Neural progenitor cell (in vitro differentiated cells): ENCODE data around the gene PSEN2.

Experiments used
- CTCF ChIP-seq: fragments of 200-600 bp; sonication (generic); IDR thresholded peaks from 2 replicates; pipeline ENCODE4 v1.5.1; 2017; ENCODE audit warnings: antibody characterized with exemption, mild to moderate bottlenecking
- EZH2 ChIP-seq: fragments of 200-600 bp; sonication (generic); IDR thresholded peaks from 2 replicates; pipeline ENCODE4 v1.6.1; 2017; ENCODE audit warnings: antibody characterized with exemption, mild to moderate bottlenecking, moderate library complexity

- TF ChIP-seq EZH2 = no peak
- no peak for TF ChIP-seq CTCF
These were observed 64.2 kb downstream of the PSEN2 start for GRCh38 chr1:226934483-226935237.
